HEK293 (cell line): ENCODE results near the gene OLR1.

ENCODE experiments used
- CTCF ChIA-PET: fragments of 350-600 bp; formaldehyde crosslinking; extraction: SDS; loops from one replicate; lab custom pipeline; 2021; ENCODE audit warnings: antibody characterized with exemption; lab: Yijun Ruan, JAX
- POLR2A ChIA-PET: fragments of 300-600 bp; formaldehyde crosslinking; extraction: SDS; loops from one replicate; lab custom pipeline; 2020; ENCODE audit warnings: antibody characterized with exemption, inconsistent platforms; lab: Yijun Ruan, JAX
- H3K27ac ChIP-seq: fragments of 200-500 bp; sonication (Bioruptor generic); 2 replicates; pipeline ENCODE4 v1.5.1; 2014; ENCODE audit warnings: low read depth, low read length, control low read depth, inconsistent platforms; ENCODE audit errors: extremely low read depth
- H3K36me3 ChIP-seq, 2 experiments: fragments of 200-500 bp in 1 of 2; sonication (Bioruptor generic) in 1 of 2; 1 replicate in 1 of 2; 2 replicates in 1 of 2; pipeline ENCODE4 v1.5.1; 2014 to 2017; ENCODE audit warnings: inconsistent platforms in 2 of 2, low read length in 2 of 2; ENCODE audit not compliant: control insufficient read depth in 2 of 2, insufficient read depth in 1 of 2
- H3K4me1 ChIP-seq: fragments of 200-500 bp; sonication (Bioruptor generic); 2 replicates; pipeline ENCODE4 v1.5.1; 2014; ENCODE audit warnings: mild to moderate bottlenecking, low read length, inconsistent platforms; ENCODE audit not compliant: control insufficient read depth, insufficient read depth
- H3K4me3 ChIP-seq: 2 replicates; pipeline ENCODE4 v1.5.1; 2011; ENCODE audit warnings: low read depth, mild to moderate bottlenecking, control low read depth, low read length, moderate library complexity
- H3K9me3 ChIP-seq: fragments of 200-500 bp; sonication (Bioruptor generic); 2 replicates; pipeline ENCODE4 v1.5.1; 2014; ENCODE audit warnings: low read depth, low read length, inconsistent platforms; ENCODE audit not compliant: control insufficient read depth, insufficient read depth
- GLIS2 ChIP-seq: fragments of 450-650 bp; formaldehyde crosslinking; IDR thresholded peaks from 2 replicates; pipeline ENCODE4 v1.5.1; 2016; ENCODE audit warnings: missing biosample characterization, missing genetic modification characterization
- PRDM1 ChIP-seq: fragments of 450-650 bp; formaldehyde crosslinking; IDR thresholded peaks from 2 replicates; pipeline ENCODE4; 2016; ENCODE audit warnings: missing biosample characterization, missing genetic modification characterization
- ZBTB20 ChIP-seq: fragments of 450-650 bp; formaldehyde crosslinking; IDR thresholded peaks from 2 replicates; pipeline ENCODE4 v1.5.1; 2016; ENCODE audit warnings: missing biosample characterization, missing genetic modification characterization
- ZBTB48 ChIP-seq: fragments of 450-650 bp; formaldehyde crosslinking; IDR thresholded peaks from 2 replicates; pipeline ENCODE4 v1.5.1; 2016; ENCODE audit warnings: missing biosample characterization, missing genetic modification characterization
- ZFHX2 ChIP-seq: fragments of 450-650 bp; formaldehyde crosslinking; conservative IDR thresholded peaks from 2 replicates; pipeline ENCODE4 v1.5.1; 2016; ENCODE audit warnings: missing biosample characterization, missing genetic modification characterization
- ZIC2 ChIP-seq: fragments of 450-650 bp; formaldehyde crosslinking; IDR thresholded peaks from 2 replicates; pipeline ENCODE4 v1.5.1; 2016; ENCODE audit warnings: missing biosample characterization, missing genetic modification characterization
- ZNF121 ChIP-seq: fragments of 450-650 bp; formaldehyde crosslinking; IDR thresholded peaks from 2 replicates; pipeline ENCODE4 v1.5.1; 2016; ENCODE audit warnings: missing biosample characterization, missing genetic modification characterization
- ZNF23 ChIP-seq: fragments of 450-650 bp; formaldehyde crosslinking; IDR thresholded peaks from 2 replicates; pipeline ENCODE4 v1.5.1; 2016; ENCODE audit warnings: missing biosample characterization, missing genetic modification characterization, borderline replicate concordance
- ZNF266 ChIP-seq: fragments of 450-650 bp; formaldehyde crosslinking; IDR thresholded peaks from 2 replicates; pipeline ENCODE4 v1.5.1; 2016; ENCODE audit warnings: missing biosample characterization, missing genetic modification characterization, low read depth
- ZNF302 ChIP-seq: fragments of 450-650 bp; formaldehyde crosslinking; IDR thresholded peaks from 2 replicates; pipeline ENCODE4 v1.5.1; 2016; ENCODE audit warnings: missing biosample characterization, missing genetic modification characterization, low read depth
- ZNF341 ChIP-seq: fragments of 450-650 bp; formaldehyde crosslinking; IDR thresholded peaks from 2 replicates; pipeline ENCODE4; 2016; ENCODE audit warnings: low read depth, missing biosample characterization, missing genetic modification characterization
- ZNF433 ChIP-seq: fragments of 450-650 bp; formaldehyde crosslinking; IDR thresholded peaks from 2 replicates; pipeline ENCODE4 v1.5.1; 2016; ENCODE audit warnings: missing biosample characterization, missing genetic modification characterization, low read depth
- ZNF585B ChIP-seq: fragments of 450-650 bp; formaldehyde crosslinking; IDR thresholded peaks from 2 replicates; pipeline ENCODE4 v1.5.1; 2016; ENCODE audit warnings: missing biosample characterization, missing genetic modification characterization
- ZNF677 ChIP-seq: fragments of 450-650 bp; IDR thresholded peaks from 2 replicates; pipeline ENCODE4 v1.5.0; 2018; ENCODE audit warnings: missing biosample characterization, mild to moderate bottlenecking, missing genetic modification characterization, moderate library complexity
- ZNF747 ChIP-seq: fragments of 450-650 bp; formaldehyde crosslinking; IDR thresholded peaks from 2 replicates; pipeline ENCODE4 v1.5.1; 2016; ENCODE audit warnings: missing biosample characterization, missing genetic modification characterization
- ZNF776 ChIP-seq: fragments of 450-650 bp; formaldehyde crosslinking; IDR thresholded peaks from 2 replicates; pipeline ENCODE4 v1.5.0; 2017; ENCODE audit warnings: missing biosample characterization, missing genetic modification characterization, borderline replicate concordance
- ZNF830 ChIP-seq: fragments of 450-650 bp; IDR thresholded peaks from 2 replicates; pipeline ENCODE4 v1.5.0; 2018; ENCODE audit warnings: missing biosample characterization, missing genetic modification characterization, low read depth, mild to moderate bottlenecking, moderate library complexity
- ZNF837 ChIP-seq: fragments of 450-650 bp; formaldehyde crosslinking; IDR thresholded peaks from 2 replicates; pipeline ENCODE4 v1.5.1; 2016; ENCODE audit warnings: missing biosample characterization, missing genetic modification characterization
- TF ChIP-seq, protein P1 (sequence below): fragments of 450-650 bp; formaldehyde crosslinking; IDR thresholded peaks from 2 replicates; pipeline ENCODE4 v1.5.1; 2017; ENCODE audit warnings: missing biosample characterization, missing genetic modification characterization
- TF ChIP-seq, protein P2 (sequence below): fragments of 450-650 bp; formaldehyde crosslinking; IDR thresholded peaks from 2 replicates; pipeline ENCODE4 v1.5.1; 2016; ENCODE audit warnings: missing biosample characterization, missing genetic modification characterization, borderline replicate concordance
- TF ChIP-seq, protein P3 (sequence below): fragments of 450-650 bp; formaldehyde crosslinking; IDR thresholded peaks from 2 replicates; pipeline ENCODE4 v1.5.1; 2016; ENCODE audit warnings: missing biosample characterization, missing genetic modification characterization
- TF ChIP-seq, protein P4 (sequence below): fragments of 450-650 bp; formaldehyde crosslinking; IDR thresholded peaks from 2 replicates; pipeline ENCODE4 v1.5.1; 2016; ENCODE audit warnings: missing biosample characterization, missing genetic modification characterization, borderline replicate concordance

The OLR1 gene

DNA sequence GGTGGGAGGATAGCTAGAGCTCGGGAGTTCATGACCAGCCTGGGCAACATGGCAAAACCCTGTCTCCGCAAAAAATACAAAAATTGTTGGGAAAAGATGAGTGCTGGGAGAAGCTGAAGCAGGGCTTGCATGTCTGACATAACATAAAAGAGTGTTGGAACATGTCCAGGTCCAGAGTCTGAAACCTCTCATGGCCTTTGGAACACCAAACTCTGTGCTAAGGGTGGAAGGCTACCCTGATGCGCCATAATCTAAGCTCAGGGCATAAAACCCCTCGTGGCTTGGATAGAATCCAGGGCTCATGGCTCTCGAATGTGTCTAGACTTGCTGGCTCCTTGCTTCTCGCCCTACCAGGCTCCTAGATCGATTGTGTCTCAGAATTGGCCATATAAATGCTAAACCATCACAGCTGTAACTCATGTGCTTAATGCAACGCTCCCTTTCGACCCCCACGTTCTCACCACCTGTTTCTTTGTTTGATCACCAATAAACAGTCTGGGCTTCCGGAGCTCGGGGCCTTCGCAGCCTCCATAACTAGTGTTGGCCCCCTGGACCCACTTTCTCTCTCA, 35.2 kb downstream of the OLR1 start:
- H3K9me3 ChIP-seq: no peaks in the 10 kb centered on the region
- POLR2A ChIA-PET: interaction anchor here (0.6 kb wide), 1 partner anchor 9 kb away, joined by 4 read pairs; no protein-coding TSS in a partner anchor
- H3K4me3 ChIP-seq: no peak overlapping the region
- no peak overlapping the region for H3K27ac ChIP-seq
- CTCF ChIA-PET: interaction anchor here (0.7 to 1.3 kb wide), 3 partner anchors 16 to 124 kb away, joined by 3 to 4 read pairs (median 3); no protein-coding TSS in a partner anchor
- TF ChIP-seq ZBTB20 (tag by site-specific recombination): no peak
- no peak for TF ChIP-seq PRDM1 (tag by site-specific recombination)
- no peak for TF ChIP-seq ZNF585B
- no peak for TF ChIP-seq ZFHX2 (tag by site-specific recombination)
- TF ChIP-seq ZNF830 (tag by site-specific recombination): no peak
- TF ChIP-seq ZNF776 (tag by site-specific recombination): no peak
- TF ChIP-seq, protein P1, sequence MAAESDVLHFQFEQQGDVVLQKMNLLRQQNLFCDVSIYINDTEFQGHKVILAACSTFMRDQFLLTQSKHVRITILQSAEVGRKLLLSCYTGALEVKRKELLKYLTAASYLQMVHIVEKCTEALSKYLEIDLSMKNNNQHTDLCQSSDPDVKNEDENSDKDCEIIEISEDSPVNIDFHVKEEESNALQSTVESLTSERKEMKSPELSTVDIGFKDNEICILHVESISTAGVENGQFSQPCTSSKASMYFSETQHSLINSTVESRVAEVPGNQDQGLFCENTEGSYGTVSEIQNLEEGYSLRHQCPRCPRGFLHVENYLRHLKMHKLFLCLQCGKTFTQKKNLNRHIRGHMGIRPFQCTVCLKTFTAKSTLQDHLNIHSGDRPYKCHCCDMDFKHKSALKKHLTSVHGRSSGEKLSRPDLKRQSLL (tag by site-specific recombination): no peak
- no peak for TF ChIP-seq ZNF341 (tag by site-specific recombination)
- no peak for TF ChIP-seq ZNF747 (tag by site-specific recombination)
- no peaks in the 10 kb centered on the region for H3K36me3 ChIP-seq
- no peaks in the 10 kb centered on the region for H3K4me1 ChIP-seq

DNA sequence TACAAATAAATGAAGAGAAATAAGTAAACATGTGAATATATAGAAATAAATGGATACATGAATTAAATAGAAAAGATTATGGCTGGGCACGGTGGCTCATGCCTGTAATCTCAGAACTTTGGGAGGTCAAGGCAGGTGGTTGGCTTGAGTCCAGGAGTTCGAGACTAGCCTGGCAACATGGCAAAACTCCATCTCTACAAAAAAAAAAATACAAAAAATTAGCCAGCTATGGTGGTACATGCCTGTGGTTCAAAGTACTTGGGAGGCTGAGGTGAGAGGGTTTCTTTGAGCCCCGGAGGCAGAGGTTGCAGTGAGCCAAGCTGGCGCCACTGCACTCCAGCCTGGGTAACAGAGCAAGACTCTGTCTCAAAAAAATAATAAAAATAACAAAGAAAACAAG, 36.8 kb downstream of the OLR1 start:
- CTCF ChIA-PET: interaction anchor here (0.7 to 1.3 kb wide), 2 partner anchors 17 to 126 kb away, joined by 3 to 4 read pairs; no protein-coding TSS in a partner anchor
- POLR2A ChIA-PET: no interaction called here
- TF ChIP-seq ZBTB48 (tag by site-specific recombination): no peak

DNA sequence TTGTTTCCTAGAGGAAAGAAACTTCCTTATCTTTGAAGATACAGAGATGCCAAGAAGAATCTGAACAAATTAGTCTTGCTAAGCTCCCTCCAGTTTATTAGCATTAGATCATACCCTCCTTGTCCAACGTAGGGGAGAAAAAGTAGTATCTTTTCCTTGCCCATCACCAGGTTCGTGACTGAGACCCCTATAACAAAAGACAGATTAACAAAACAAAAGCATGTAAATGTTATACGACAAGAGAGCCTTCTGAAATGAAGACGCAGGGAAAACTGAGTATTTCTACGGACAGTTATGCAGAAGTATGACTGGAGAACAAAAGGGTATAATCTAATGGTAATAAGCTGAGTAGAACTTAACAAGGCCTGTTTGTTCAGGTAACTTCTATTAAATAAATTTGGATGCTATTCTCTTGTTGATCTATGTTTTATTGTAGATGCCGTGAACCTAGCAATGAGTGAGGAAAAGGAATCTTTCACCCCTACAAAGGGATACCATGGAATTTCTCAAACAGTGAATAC, 39.0 kb downstream of the OLR1 start:
- Histone ChIP-seq H3K9me3 (no peaks in the 10 kb centered on the region), H3K4me3 (no peak overlapping the region), H3K27ac (no peak overlapping the region), H3K4me1 (no peaks in the 10 kb centered on the region), H3K36me3 (no peaks in the 10 kb centered on the region)
- ChIA-PET POLR2A (interaction anchor here (0.6 kb wide), 1 partner anchor 209 kb away, joined by 8 read pairs; no protein-coding TSS in a partner anchor), CTCF (interaction anchor here (0.9 kb wide), 1 partner anchor 111 kb away, joined by 4 read pairs; no protein-coding TSS in a partner anchor)
- TF ChIP-seq, protein P2, sequence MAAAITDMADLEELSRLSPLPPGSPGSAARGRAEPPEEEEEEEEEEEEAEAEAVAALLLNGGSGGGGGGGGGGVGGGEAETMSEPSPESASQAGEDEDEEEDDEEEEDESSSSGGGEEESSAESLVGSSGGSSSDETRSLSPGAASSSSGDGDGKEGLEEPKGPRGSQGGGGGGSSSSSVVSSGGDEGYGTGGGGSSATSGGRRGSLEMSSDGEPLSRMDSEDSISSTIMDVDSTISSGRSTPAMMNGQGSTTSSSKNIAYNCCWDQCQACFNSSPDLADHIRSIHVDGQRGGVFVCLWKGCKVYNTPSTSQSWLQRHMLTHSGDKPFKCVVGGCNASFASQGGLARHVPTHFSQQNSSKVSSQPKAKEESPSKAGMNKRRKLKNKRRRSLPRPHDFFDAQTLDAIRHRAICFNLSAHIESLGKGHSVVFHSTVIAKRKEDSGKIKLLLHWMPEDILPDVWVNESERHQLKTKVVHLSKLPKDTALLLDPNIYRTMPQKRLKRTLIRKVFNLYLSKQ (tag by site-specific recombination): no peak
- TF ChIP-seq ZNF23 (tag by site-specific recombination) (no peak), ZNF121 (tag by site-specific recombination) (no peak), ZNF677 (tag by site-specific recombination) (no peak), ZIC2 (tag by site-specific recombination) (no peak), ZNF266 (tag by site-specific recombination) (no peak), GLIS2 (tag by site-specific recombination) (no peak), ZNF433 (tag by site-specific recombination) (no peak), ZNF302 (no peak), ZNF837 (no peak), ZNF747 (tag by site-specific recombination) (no peak)
- TF ChIP-seq, protein P3, sequence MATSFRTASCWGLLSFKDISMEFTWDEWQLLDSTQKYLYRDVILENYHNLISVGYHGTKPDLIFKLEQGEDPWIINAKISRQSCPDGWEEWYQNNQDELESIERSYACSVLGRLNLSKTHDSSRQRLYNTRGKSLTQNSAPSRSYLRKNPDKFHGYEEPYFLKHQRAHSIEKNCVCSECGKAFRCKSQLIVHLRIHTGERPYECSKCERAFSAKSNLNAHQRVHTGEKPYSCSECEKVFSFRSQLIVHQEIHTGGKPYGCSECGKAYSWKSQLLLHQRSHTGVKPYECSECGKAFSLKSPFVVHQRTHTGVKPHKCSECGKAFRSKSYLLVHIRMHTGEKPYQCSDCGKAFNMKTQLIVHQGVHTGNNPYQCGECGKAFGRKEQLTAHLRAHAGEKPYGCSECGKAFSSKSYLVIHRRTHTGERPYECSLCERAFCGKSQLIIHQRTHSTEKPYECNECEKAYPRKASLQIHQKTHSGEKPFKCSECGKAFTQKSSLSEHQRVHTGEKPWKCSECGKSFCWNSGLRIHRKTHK (tag by site-specific recombination): no peak
- TF ChIP-seq, protein P4, sequence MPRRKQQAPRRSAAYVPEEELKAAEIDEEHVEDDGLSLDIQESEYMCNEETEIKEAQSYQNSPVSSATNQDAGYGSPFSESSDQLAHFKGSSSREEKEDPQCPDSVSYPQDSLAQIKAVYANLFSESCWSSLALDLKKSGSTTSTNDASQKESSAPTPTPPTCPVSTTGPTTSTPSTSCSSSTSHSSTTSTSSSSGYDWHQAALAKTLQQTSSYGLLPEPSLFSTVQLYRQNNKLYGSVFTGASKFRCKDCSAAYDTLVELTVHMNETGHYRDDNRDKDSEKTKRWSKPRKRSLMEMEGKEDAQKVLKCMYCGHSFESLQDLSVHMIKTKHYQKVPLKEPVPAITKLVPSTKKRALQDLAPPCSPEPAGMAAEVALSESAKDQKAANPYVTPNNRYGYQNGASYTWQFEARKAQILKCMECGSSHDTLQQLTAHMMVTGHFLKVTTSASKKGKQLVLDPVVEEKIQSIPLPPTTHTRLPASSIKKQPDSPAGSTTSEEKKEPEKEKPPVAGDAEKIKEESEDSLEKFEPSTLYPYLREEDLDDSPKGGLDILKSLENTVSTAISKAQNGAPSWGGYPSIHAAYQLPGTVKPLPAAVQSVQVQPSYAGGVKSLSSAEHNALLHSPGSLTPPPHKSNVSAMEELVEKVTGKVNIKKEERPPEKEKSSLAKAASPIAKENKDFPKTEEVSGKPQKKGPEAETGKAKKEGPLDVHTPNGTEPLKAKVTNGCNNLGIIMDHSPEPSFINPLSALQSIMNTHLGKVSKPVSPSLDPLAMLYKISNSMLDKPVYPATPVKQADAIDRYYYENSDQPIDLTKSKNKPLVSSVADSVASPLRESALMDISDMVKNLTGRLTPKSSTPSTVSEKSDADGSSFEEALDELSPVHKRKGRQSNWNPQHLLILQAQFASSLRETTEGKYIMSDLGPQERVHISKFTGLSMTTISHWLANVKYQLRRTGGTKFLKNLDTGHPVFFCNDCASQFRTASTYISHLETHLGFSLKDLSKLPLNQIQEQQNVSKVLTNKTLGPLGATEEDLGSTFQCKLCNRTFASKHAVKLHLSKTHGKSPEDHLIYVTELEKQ (tag by site-specific recombination): no peak

More for the DNA sequence above, 36.8 kb downstream of the OLR1 start:
- H3K27ac ChIP-seq: no peak overlapping the region
- no peaks in the 10 kb centered on the region for H3K4me1 ChIP-seq
- H3K9me3 ChIP-seq: no peaks in the 10 kb centered on the region
- H3K4me3 ChIP-seq: no peak overlapping the region
- H3K36me3 ChIP-seq: no peaks in the 10 kb centered on the region
